SU-DHL-6 (cell line): Measurements from ENCODE around the gene KMT2E.

Experiments
- CTCF ChIP-seq: fragments of 200-600 bp; sonication (generic); IDR thresholded peaks from one replicate; pipeline ENCODE4 v1.5.1; 2017; ENCODE audit warnings: antibody characterized with exemption, mild to moderate bottlenecking, low read length, moderate library complexity; ENCODE audit not compliant: insufficient read depth, poor library complexity, severe bottlenecking
- EZH2phosphoT487 ChIP-seq: fragments of 200-600 bp; sonication (generic), shearing (Covaris generic); conservative IDR thresholded peaks from 2 replicates; pipeline ENCODE4 v1.6.1; 2018; ENCODE audit warnings: mild to moderate bottlenecking, antibody characterized with exemption, low read length, moderate library complexity, mixed read lengths

GRCh38 chr7:105067691-105068090, 53.7 kb downstream of the KMT2E start:
- no peak for TF ChIP-seq CTCF
- TF ChIP-seq EZH2phosphoT487 = no peak
